Panc1 (cell line): ENCODE results near the gene AP3B2. TPM values are rescaled to one million over a fixed set of nuclear protein-coding genes. Genes with fewer than 3 reads are reported as not detected.

Experiments used
- ATAC-seq: fragments of 200-7000 bp; cut with Tn5 transposase; 2 replicates; pipeline ENCODE4 v1.9.1; 2020; ENCODE audit warnings: mild to moderate bottlenecking, moderate library complexity
- BruUV-seq: library from RNA; stranded (reverse); fragments of 400-500 nt; replicated peaks from 2 replicates; lab custom pipeline; 2021; lab: Mats Ljungman, UMichigan
- CTCF ChIA-PET: fragments of 300-600 bp; sonication (Branson Sonifier 250); formaldehyde crosslinking; loops from one replicate; lab custom pipeline; 2022; ENCODE audit warnings: antibody characterized with exemption; lab: Charles Lee
- POLR2A ChIA-PET: fragments of 300-600 bp; sonication (Branson Sonifier 250); formaldehyde crosslinking; loops from one replicate; lab custom pipeline; 2022; ENCODE audit warnings: antibody characterized with exemption; lab: Charles Lee
- DNase-seq: peaks from one replicate; pipeline ENCODE4 v3.0.0-alpha.2; 2010; ENCODE audit warnings: low read depth, low spot score
- H3K27ac ChIP-seq: 2 replicates; pipeline ENCODE4 v1.5.1; 2011; ENCODE audit warnings: mild to moderate bottlenecking, low read length, inconsistent platforms
- H3K27me3 ChIP-seq: fragments of 200-500 bp; sonication (Bioruptor generic); 2 replicates; pipeline ENCODE4 v1.6.0; 2014; ENCODE audit warnings: low read length, inconsistent platforms; ENCODE audit not compliant: control insufficient read depth, insufficient read depth
- H3K36me3 ChIP-seq: fragments of 200-500 bp; sonication (Bioruptor generic); 2 replicates; pipeline ENCODE4 v1.5.1; 2014; ENCODE audit warnings: inconsistent platforms, mild to moderate bottlenecking, low read length, moderate library complexity; ENCODE audit not compliant: control insufficient read depth, insufficient read depth
- H3K4me1 ChIP-seq: 2 replicates; pipeline ENCODE4 v1.5.1; 2011; ENCODE audit warnings: inconsistent platforms, mild to moderate bottlenecking, low read length, moderate library complexity; ENCODE audit not compliant: control insufficient read depth, insufficient read depth
- H3K4me3 ChIP-seq, 2 experiments: 2 replicates each; pipeline ENCODE4 v1.5.1; 2011 to 2012; ENCODE audit warnings: low read depth in 2 of 2, low read length in 2 of 2, mild to moderate bottlenecking in 2 of 2, inconsistent platforms in 1 of 2, moderate library complexity in 1 of 2
- H3K9me3 ChIP-seq: fragments of 200-500 bp; sonication (Bioruptor generic); 2 replicates; pipeline ENCODE4 v1.5.1; 2014; ENCODE audit warnings: low read depth, mild to moderate bottlenecking, inconsistent platforms, low read length, moderate library complexity; ENCODE audit not compliant: control insufficient read depth, insufficient read depth
- POLR2AphosphoS5 ChIP-seq: IDR thresholded peaks from 2 replicates; pipeline ENCODE4 v1.6.1; 2012; ENCODE audit warnings: mild to moderate bottlenecking, low read depth, low read length, moderate library complexity
- SIN3A ChIP-seq: IDR thresholded peaks from 2 replicates; pipeline ENCODE4 v1.6.1; 2012; ENCODE audit warnings: low read depth, mild to moderate bottlenecking, low read length, moderate library complexity, borderline replicate concordance; ENCODE audit not compliant: insufficient read depth
- TCF7L2 ChIP-seq: IDR thresholded peaks from 2 replicates; pipeline ENCODE4 v1.6.1; 2011; ENCODE audit warnings: mild to moderate bottlenecking, low read depth, low read length, inconsistent platforms
- in situ Hi-C: cut with HindIII; loops from 2 replicates; pipeline ENCODE4 v1.10.0; 2016; ENCODE audit warnings: low sequenced_read_pairs, low pct_unique_long_range_greater_than_20kb
- intact Hi-C: fragments of 100-400 bp; cut with micrococcal nuclease; formaldehyde crosslinking; loops from one replicate; pipeline ENCODE4 v1.10.0; 2022; ENCODE audit not compliant: unreplicated experiment
- total RNA-seq: library from RNA; stranded (reverse); gene quantifications from one replicate; pipeline ENCODE4 v1.2.1, GENCODE V29; 2021; ENCODE audit not compliant: unreplicated experiment
- TF ChIP-seq, protein P1 (sequence below): fragments of 450-650 bp; IDR thresholded peaks from 2 replicates; pipeline ENCODE4 v1.5.1; 2017; ENCODE audit warnings: mild to moderate bottlenecking
- TF ChIP-seq, protein P2 (sequence below), 2 experiments: IDR thresholded peaks; 2 replicates each; pipeline ENCODE4 v1.6.1; 2011 to 2012; ENCODE audit warnings: low read depth in 2 of 2, control low read depth in 1 of 2, low read length in 1 of 2, mild to moderate bottlenecking in 1 of 2, moderate library complexity in 1 of 2; ENCODE audit not compliant: insufficient read depth in 1 of 2

The AP3B2 gene
- total RNA-seq, 1 experiment from 2014 or later = 0.95 TPM

DNA sequence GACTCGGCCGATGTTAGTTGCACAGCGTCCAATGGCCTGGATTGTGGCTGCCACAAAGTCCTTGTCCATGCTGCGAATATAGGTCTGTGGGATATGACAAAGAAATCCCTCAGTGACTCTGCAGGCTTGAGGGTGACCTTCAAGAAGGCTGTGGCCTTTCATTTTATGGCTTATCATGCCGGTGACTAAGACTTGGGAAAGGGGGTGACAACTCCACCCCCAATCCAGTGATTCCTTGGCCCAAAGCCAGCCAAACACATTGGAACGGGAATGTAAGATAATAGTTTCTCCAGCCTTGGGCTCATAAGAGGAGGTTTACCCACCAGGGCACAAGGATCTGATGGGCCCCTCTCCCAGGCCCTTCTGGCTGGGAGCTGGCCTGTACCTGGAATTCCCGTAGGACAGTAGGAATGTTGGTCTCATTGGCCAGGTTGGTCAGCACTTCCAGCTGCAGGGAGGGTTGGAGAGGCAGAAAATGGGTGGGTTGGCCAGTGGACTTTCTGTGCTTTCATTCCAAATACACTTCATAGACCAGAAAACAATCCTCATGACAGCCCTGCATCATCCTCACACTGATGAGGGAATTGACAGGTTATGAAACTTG, 31.9 kb downstream of the AP3B2 start:
- CTCF ChIA-PET = no interaction called here
- in situ Hi-C loops = no loop called here
- H3K27ac ChIP-seq = no peak overlapping the region
- BruUV-seq = no TSS peak
- no peaks in the 10 kb centered on the region for H3K4me1 ChIP-seq
- POLR2A ChIA-PET = no interaction called here
- no peaks in the 10 kb centered on the region for H3K36me3 ChIP-seq
- H3K4me3 ChIP-seq = no peak overlapping the region
- DNase-seq (no peak), ATAC-seq (no peak)
- intact Hi-C loops = no loop called here
- H3K9me3 ChIP-seq = no peaks in the 10 kb centered on the region
- TF ChIP-seq, protein P1, sequence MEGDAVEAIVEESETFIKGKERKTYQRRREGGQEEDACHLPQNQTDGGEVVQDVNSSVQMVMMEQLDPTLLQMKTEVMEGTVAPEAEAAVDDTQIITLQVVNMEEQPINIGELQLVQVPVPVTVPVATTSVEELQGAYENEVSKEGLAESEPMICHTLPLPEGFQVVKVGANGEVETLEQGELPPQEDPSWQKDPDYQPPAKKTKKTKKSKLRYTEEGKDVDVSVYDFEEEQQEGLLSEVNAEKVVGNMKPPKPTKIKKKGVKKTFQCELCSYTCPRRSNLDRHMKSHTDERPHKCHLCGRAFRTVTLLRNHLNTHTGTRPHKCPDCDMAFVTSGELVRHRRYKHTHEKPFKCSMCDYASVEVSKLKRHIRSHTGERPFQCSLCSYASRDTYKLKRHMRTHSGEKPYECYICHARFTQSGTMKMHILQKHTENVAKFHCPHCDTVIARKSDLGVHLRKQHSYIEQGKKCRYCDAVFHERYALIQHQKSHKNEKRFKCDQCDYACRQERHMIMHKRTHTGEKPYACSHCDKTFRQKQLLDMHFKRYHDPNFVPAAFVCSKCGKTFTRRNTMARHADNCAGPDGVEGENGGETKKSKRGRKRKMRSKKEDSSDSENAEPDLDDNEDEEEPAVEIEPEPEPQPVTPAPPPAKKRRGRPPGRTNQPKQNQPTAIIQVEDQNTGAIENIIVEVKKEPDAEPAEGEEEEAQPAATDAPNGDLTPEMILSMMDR = no peak
- no peak for TF ChIP-seq SIN3A
- no peak for TF ChIP-seq TCF7L2
- no peak for TF ChIP-seq POLR2AphosphoS5
- TF ChIP-seq, protein P2, sequence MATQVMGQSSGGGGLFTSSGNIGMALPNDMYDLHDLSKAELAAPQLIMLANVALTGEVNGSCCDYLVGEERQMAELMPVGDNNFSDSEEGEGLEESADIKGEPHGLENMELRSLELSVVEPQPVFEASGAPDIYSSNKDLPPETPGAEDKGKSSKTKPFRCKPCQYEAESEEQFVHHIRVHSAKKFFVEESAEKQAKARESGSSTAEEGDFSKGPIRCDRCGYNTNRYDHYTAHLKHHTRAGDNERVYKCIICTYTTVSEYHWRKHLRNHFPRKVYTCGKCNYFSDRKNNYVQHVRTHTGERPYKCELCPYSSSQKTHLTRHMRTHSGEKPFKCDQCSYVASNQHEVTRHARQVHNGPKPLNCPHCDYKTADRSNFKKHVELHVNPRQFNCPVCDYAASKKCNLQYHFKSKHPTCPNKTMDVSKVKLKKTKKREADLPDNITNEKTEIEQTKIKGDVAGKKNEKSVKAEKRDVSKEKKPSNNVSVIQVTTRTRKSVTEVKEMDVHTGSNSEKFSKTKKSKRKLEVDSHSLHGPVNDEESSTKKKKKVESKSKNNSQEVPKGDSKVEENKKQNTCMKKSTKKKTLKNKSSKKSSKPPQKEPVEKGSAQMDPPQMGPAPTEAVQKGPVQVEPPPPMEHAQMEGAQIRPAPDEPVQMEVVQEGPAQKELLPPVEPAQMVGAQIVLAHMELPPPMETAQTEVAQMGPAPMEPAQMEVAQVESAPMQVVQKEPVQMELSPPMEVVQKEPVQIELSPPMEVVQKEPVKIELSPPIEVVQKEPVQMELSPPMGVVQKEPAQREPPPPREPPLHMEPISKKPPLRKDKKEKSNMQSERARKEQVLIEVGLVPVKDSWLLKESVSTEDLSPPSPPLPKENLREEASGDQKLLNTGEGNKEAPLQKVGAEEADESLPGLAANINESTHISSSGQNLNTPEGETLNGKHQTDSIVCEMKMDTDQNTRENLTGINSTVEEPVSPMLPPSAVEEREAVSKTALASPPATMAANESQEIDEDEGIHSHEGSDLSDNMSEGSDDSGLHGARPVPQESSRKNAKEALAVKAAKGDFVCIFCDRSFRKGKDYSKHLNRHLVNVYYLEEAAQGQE (IDR thresholded peaks at IDR 0.05; ENCODE audit: insufficient read depth in 1 of 2, low read depth in 2 of 2, low read length in 1 of 2) = no peak
- peaks cover 8% of the 10 kb centered on the region; the same call in 1 of the 2 replicates for H3K27me3 ChIP-seq

DNA sequence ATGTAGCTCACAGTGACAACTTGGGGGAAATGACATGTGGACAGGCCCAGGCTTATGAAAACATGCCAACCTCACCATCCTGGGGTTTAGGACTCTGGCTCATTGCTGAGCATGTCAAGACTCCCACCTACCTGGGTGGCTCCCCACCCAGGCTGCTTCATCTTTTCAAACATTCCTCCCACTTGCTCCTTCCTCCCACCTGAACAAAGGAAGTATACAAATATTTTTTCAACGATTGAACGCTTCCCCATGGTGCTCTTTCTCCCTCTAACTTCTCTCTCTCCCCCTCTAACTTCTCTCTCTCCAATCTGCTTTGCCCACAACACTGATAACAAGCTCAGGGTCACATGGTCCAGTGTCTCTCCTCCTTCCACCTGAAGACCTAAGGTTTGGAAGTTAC, 34.8 kb downstream of the AP3B2 start:
- no peak for DNase-seq
- no TSS peak for BruUV-seq
- H3K36me3 ChIP-seq = no peaks in the 10 kb centered on the region
- ATAC-seq = no peak
- in situ Hi-C loops = no loop called here
- no peaks in the 10 kb centered on the region for H3K9me3 ChIP-seq
- TF ChIP-seq SIN3A = no peak
- TF ChIP-seq POLR2AphosphoS5 = no peak
- TF ChIP-seq, protein P2 (IDR thresholded peaks at IDR 0.05; ENCODE audit: insufficient read depth in 1 of 2, low read depth in 2 of 2, low read length in 1 of 2) = no peak
- no peak for TF ChIP-seq TCF7L2
- TF ChIP-seq, protein P1 = no peak
- no peaks in the 10 kb centered on the region for H3K4me1 ChIP-seq
- POLR2A ChIA-PET = no interaction called here
- CTCF ChIA-PET = no interaction called here
- H3K27ac ChIP-seq = no peak overlapping the region
- intact Hi-C loops = no loop called here
- no peaks in the 10 kb centered on the region for H3K27me3 ChIP-seq
- no peak overlapping the region for H3K4me3 ChIP-seq
